NB4 (cell line): ENCODE data around the gene GMDS.

Source experiments
- MYC ChIP-seq: IDR thresholded peaks from 2 replicates; pipeline ENCODE4 v1.6.1; 2011; ENCODE audit warnings: low read depth, low read length
- TF ChIP-seq, protein P1 (sequence below): IDR thresholded peaks from one replicate; pipeline ENCODE4 v1.5.1; 2012; ENCODE audit warnings: low read depth, low read length

DNA sequence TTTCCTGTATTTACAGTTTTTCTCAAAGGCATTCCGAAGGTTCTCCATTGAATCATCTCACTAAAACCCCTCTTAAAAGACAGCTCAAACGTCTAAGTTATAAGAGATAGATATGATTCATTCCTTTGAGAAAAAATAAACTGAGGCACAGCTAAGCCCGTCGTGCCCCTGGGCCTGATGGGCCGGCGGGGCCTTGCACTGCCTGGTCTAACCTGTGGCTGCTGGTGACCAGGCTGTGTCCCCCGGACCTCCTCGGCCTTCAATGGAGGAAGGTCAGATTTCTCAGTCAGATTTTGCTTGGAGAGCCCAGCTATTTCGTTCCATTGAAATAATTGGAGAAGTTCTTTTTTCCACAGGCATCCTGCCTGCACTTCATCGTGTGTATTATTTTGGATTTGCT is 647.0 kb downstream of the GMDS start:
- TF ChIP-seq MYC, result no peak
- TF ChIP-seq, protein P1, sequence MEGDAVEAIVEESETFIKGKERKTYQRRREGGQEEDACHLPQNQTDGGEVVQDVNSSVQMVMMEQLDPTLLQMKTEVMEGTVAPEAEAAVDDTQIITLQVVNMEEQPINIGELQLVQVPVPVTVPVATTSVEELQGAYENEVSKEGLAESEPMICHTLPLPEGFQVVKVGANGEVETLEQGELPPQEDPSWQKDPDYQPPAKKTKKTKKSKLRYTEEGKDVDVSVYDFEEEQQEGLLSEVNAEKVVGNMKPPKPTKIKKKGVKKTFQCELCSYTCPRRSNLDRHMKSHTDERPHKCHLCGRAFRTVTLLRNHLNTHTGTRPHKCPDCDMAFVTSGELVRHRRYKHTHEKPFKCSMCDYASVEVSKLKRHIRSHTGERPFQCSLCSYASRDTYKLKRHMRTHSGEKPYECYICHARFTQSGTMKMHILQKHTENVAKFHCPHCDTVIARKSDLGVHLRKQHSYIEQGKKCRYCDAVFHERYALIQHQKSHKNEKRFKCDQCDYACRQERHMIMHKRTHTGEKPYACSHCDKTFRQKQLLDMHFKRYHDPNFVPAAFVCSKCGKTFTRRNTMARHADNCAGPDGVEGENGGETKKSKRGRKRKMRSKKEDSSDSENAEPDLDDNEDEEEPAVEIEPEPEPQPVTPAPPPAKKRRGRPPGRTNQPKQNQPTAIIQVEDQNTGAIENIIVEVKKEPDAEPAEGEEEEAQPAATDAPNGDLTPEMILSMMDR, result no peak
